GM12891 (cell line): ENCODE measurements around the gene MED13L.

ENCODE experiments used
- POLR2A ChIP-seq: IDR thresholded peaks from 2 replicates; pipeline ENCODE4 v1.6.1; 2011; ENCODE audit warnings: low read depth, low read length, control low read depth
- POLR2AphosphoS5 ChIP-seq: IDR thresholded peaks from 2 replicates; pipeline ENCODE4 v1.6.1; 2011; ENCODE audit warnings: low read depth, low read length, control low read depth
- TAF1 ChIP-seq: IDR thresholded peaks from 2 replicates; pipeline ENCODE4 v1.6.1; 2011; ENCODE audit warnings: low read depth, low read length, control low read depth

DNA sequence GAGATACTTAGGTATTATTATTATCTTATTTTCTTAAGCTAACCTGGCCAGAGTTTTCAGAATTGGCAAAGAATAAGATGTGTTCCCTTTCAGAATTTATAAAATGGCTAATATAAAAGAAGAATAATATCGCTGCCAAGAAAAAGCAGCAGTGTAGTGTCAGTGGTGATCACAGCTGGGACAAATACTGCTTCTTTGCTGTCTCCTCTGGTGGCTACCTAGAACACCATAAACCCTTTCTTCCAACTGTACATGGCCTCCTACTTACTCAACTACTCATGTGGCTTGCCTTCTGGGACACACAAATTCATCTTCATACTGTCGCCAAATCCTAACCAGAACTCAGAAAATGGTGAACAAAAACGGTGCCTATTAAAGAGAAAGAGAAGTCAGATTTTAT lies 72.7 kb downstream of the MED13L start:
- TF ChIP-seq TAF1: no peak
- no peak for TF ChIP-seq POLR2AphosphoS5
- no peak for TF ChIP-seq POLR2A
